Activated CD8-positive, alpha-beta memory T cell treated with anti-CD3 and anti-CD28 coated beads, Interleukin-2, amount 50 U/mL, for 1 hour (primary cell): ENCODE data around the gene KSR2.

Source experiments
- DNase-seq: peaks from one replicate; pipeline ENCODE4 v3.0.0-alpha.2; 2020; ENCODE audit errors: extremely low read depth

KSR2 gene

GRCh38 chr12:117968151-117968789 lies 520 bp downstream of the KSR2 start:
- no peak for DNase-seq

GRCh38 chr12:117967512-117967911 lies 1.3 kb downstream of the KSR2 start:
- DNase-seq, result no peak

- no peak for DNase-seq
Measured at GRCh38 chr12:117967043-117967442, 1.7 kb downstream of the KSR2 start.

GRCh38 chr12:117966511-117966910 lies 2.3 kb downstream of the KSR2 start:
- no peak for DNase-seq

GRCh38 chr12:117963836-117964235 lies 5.0 kb downstream of the KSR2 start:
- no peak for DNase-seq

- DNase-seq, result no peak
Measured at GRCh38 chr12:117936722-117937484, 31.9 kb downstream of the KSR2 start.

- no peak for DNase-seq
Measured at GRCh38 chr12:117933545-117933944, 35.2 kb downstream of the KSR2 start.

GRCh38 chr12:117926391-117926899 lies 42.3 kb downstream of the KSR2 start:
- DNase-seq, result no peak

- DNase-seq, result no peak
Measured at GRCh38 chr12:117921929-117922777, 46.6 kb downstream of the KSR2 start.

GRCh38 chr12:117919479-117919878 lies 49.3 kb downstream of the KSR2 start:
- DNase-seq, result no peak

GRCh38 chr12:117914686-117915085 lies 54.1 kb downstream of the KSR2 start:
- DNase-seq, result no peak

GRCh38 chr12:117912756-117913155 lies 56.0 kb downstream of the KSR2 start:
- no peak for DNase-seq

GRCh38 chr12:117908411-117908810 lies 60.4 kb downstream of the KSR2 start:
- DNase-seq, result no peak

GRCh38 chr12:117907108-117907689 lies 61.6 kb downstream of the KSR2 start:
- DNase-seq, result no peak

- DNase-seq, result no peak
Measured at GRCh38 chr12:117904051-117904450, 64.7 kb downstream of the KSR2 start.

- no peak for DNase-seq
Measured at GRCh38 chr12:117903110-117903840, 65.5 kb downstream of the KSR2 start.

- no peak for DNase-seq
Measured at GRCh38 chr12:117901631-117902030, 67.2 kb downstream of the KSR2 start.

- no peak for DNase-seq
Measured at GRCh38 chr12:117900561-117900960, 68.2 kb downstream of the KSR2 start.

- no peak for DNase-seq
Measured at GRCh38 chr12:117897372-117898161, 71.2 kb downstream of the KSR2 start.

GRCh38 chr12:117896009-117896408 lies 72.8 kb downstream of the KSR2 start:
- DNase-seq, result no peak
